GM12864 (cell line): ENCODE measurements around the gene NFIA.

Experiments
- DNase-seq: peaks from one replicate; pipeline ENCODE4 v3.0.0-alpha.2; 2011; ENCODE audit warnings: low read depth
- H3K4me3 ChIP-seq: 2 replicates; pipeline ENCODE4 v1.5.1; 2011; ENCODE audit warnings: mild to moderate bottlenecking, low read depth, low read length, control low read depth
- TF ChIP-seq, protein P1 (sequence below): IDR thresholded peaks from 2 replicates; pipeline ENCODE4 v1.5.1; 2011; ENCODE audit warnings: low read depth, mild to moderate bottlenecking, moderate library complexity, low read length, control low read depth, inconsistent platforms; ENCODE audit errors: missing control alignments

Gene NFIA

GRCh38 chr1:61329556-61329955 is 247.2 kb downstream of the NFIA start:
- H3K4me3 ChIP-seq = no peak overlapping the region
- no peak for DNase-seq
- TF ChIP-seq, protein P1, sequence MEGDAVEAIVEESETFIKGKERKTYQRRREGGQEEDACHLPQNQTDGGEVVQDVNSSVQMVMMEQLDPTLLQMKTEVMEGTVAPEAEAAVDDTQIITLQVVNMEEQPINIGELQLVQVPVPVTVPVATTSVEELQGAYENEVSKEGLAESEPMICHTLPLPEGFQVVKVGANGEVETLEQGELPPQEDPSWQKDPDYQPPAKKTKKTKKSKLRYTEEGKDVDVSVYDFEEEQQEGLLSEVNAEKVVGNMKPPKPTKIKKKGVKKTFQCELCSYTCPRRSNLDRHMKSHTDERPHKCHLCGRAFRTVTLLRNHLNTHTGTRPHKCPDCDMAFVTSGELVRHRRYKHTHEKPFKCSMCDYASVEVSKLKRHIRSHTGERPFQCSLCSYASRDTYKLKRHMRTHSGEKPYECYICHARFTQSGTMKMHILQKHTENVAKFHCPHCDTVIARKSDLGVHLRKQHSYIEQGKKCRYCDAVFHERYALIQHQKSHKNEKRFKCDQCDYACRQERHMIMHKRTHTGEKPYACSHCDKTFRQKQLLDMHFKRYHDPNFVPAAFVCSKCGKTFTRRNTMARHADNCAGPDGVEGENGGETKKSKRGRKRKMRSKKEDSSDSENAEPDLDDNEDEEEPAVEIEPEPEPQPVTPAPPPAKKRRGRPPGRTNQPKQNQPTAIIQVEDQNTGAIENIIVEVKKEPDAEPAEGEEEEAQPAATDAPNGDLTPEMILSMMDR = no peak

DNA sequence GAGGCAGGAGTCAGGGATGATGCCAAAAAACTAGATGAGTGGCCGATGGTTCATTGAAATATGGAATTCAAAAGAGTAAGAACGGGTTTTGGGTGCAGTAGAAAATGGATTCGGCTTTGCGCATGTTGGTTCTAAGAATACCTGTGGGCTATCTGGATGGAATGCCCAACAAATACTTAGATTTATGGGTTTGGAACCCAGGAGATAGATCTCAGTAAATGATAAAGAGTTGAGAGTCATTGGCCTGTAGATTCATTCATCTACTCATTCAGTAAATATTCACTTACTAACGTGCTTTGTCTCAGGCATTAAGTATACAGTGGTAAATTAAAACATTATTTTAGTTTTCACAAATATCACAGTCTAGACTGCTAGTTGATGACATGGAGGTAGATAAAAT is 247.7 kb downstream of the NFIA start:
- H3K4me3 ChIP-seq = no peak overlapping the region
- no peak for DNase-seq
- TF ChIP-seq, protein P1 = no peak

- no peak overlapping the region for H3K4me3 ChIP-seq
- TF ChIP-seq, protein P1 = no peak
- no peak for DNase-seq
Measured at GRCh38 chr1:61330571-61330970, 248.2 kb downstream of the NFIA start.

- no peak overlapping the region for H3K4me3 ChIP-seq
- TF ChIP-seq, protein P1 = no peak
- peak; percentile 85 for DNase-seq
Measured at GRCh38 chr1:61332196-61332753, 249.9 kb downstream of the NFIA start.

DNA sequence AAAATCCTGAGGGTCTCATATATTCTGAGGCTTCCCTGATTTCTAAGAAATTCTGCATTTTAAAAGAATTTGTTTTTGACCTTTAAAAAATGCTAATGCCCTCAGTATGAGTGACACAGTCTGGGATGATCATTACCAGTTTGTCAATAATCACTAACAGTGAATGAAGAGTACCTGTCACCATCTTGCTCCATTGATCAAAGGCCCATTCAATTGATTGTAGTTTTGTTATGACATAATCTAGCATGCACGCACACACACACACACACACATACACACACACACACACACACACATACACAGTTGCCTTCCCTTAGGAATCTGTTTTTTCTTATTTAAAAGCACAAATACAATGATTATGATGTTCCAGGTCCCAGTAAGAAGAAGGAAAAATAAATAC is 250.4 kb downstream of the NFIA start:
- no peak overlapping the region for H3K4me3 ChIP-seq
- TF ChIP-seq, protein P1 = no peak
- no peak for DNase-seq

- DNase-seq = no peak
- no peak overlapping the region for H3K4me3 ChIP-seq
- TF ChIP-seq, protein P1 = no peak
Measured at GRCh38 chr1:61334718-61335589, 252.6 kb downstream of the NFIA start.

DNA sequence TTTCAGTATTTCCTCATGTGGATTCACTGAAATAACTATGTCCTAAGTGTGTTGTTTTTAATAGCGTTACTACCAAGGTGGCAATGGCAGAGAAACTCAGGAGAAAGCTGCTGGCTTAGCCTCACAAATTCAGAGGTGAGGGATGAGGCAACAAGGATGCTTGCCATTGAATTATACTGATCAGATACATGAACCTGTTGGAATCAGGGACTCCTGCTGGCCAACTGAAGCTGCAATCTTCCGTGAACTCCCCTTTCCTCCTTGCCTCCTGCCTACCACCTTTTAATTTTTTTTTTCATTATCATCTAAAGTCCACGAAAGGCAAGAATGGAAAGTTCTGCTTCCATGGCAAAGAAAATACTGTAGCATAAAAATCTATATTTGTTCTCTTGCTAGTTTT is 254.7 kb downstream of the NFIA start:
- TF ChIP-seq, protein P1 = no peak
- no peak overlapping the region for H3K4me3 ChIP-seq
- no peak for DNase-seq
